Measurements from ENCODE around the gene IZUMO2.
"Not testable (repeated sequence)": the region's sequence is repeated elsewhere in the genome, so short reads cannot be mapped to it uniquely, and the experiment has no call there.

DNA sequence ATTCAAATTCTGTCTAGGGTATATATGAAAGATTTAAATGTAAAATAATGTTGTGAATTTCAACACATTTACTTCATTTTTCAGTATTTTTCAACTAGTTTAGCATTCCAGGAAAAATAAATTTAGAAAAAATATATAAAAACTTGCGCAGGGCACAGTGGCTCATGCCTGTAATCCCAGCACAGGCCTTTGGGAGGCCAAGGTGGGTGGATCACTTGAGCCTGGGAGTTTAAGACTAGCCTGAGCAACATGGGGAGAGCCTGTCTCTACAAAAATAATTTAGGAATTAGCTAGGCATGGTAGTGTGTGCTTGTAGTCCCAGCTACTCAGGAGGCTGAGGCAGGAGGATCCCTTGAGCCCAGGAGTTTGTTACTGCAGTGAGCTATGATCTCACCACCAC, 21.2 kb downstream of the IZUMO2 start:
- not testable (repeated sequence) for TF ChIP-seq POLR2A (IDR thresholded peaks at IDR 0.05; ENCODE audit: low read length); GATA1 (IDR thresholded peaks at IDR 0.05; ENCODE audit: low read depth, low read length)

Data from erythroblast (primary cell).